SH-SY5Y (cell line): ENCODE results near the gene MC5R.

Experiments
- GATA2 ChIP-seq: IDR thresholded peaks from 2 replicates; pipeline ENCODE4 v1.6.1; 2011; ENCODE audit warnings: mild to moderate bottlenecking, low read depth, low read length
- GATA3 ChIP-seq: IDR thresholded peaks from 2 replicates; pipeline ENCODE4 v1.6.1; 2011; ENCODE audit warnings: low read depth, mild to moderate bottlenecking, low read length, moderate library complexity

DNA sequence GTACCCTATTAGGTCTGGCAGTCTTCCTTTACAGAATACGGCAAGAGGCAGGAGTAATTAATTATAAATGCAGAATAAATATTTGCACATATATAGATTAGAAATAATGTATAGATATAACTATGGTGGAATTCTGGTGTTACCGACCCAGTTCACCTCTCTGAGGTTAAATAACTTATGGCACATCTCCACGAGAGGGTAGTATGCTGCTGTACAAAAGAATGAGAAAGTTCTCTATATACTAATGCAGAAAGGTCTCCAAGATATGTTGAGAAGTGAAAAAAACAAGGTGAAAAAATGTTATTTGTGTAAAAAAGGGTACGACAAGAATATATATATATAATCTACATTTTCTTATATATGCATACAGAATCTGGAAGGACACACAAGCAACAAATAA lies 50.6 kb downstream of the MC5R start:
- TF ChIP-seq GATA2 = no peak
- TF ChIP-seq GATA3 = no peak
